ENCODE measurements around the gene MSMP. TPM values are rescaled to one million over a fixed set of nuclear protein-coding genes. Genes with fewer than 3 reads are reported as not detected.

The MSMP gene
- total and polyA plus RNA-seq, 2 donors (not counting 3 experiments of a cell fraction or from before 2014, with no cell fraction given), result 18.8 to 29.0 TPM

GRCh38 chr9:35723908-35724307, 30.2 kb downstream of the MSMP start:
- intact Hi-C loops (cut with micrococcal nuclease), result no loop called here
- Histone ChIP-seq H3K9ac (replicated peaks; ENCODE audit: extremely low read depth, insufficient read depth, low read length) (no peak overlapping the region), H3K4me3 (replicated peaks in 1 of 3; ENCODE audit: insufficient read depth in 1 of 3, low read depth in 1 of 3, low read length in 3 of 3) (no peak overlapping the region), H3K4me1 (ENCODE audit: control insufficient read depth, extremely low read depth, insufficient read depth, low read length) (peaks cover 25% of the 10 kb centered on the region), H3K36me3 (ENCODE audit: control insufficient read depth in 2 of 2, extremely low read depth in 1 of 2, insufficient read depth in 2 of 2, low read length in 2 of 2) (peaks cover 43 to 58% of the 10 kb centered on the region in 2 experiments), H3K9me1 (replicated peaks; ENCODE audit: control insufficient read depth, extremely low read depth, insufficient read depth, low read length) (no peaks in the 10 kb centered on the region), H3K27me3 (ENCODE audit: control insufficient read depth in 2 of 2, insufficient read depth in 2 of 2, low read length in 2 of 2) (no peaks in the 10 kb centered on the region), H3K79me2 (ENCODE audit: control insufficient read depth, insufficient read depth, low read length) (peaks cover 53% of the 10 kb centered on the region), H3K9me3 (replicated peaks; ENCODE audit: control insufficient read depth, insufficient read depth, low read length) (no peaks in the 10 kb centered on the region), H3K4me2 (ENCODE audit: insufficient read depth, low read length) (no peak overlapping the region), H4K20me1 (replicated peaks; ENCODE audit: control insufficient read depth, extremely low read depth, insufficient read depth, low read length) (no peaks in the 10 kb centered on the region), H2AFZ (ENCODE audit: low read depth, low read length) (no peak overlapping the region), H3K27ac (ENCODE audit: insufficient read depth, low read depth, low read length) (no peak overlapping the region)
- dilution Hi-C loops (cut with MboI; ENCODE audit: extremely low pct_ligation_motif_present, low sequenced_read_pairs), result no loop called here
- no peak for DNase-seq (ENCODE audit: low read depth, low spot score)
- no TSS peak for BruUV-seq (replicated peaks)
- CTCF ChIA-PET, result interaction anchor here (0.6 to 1.4 kb wide), 2 partner anchors 10 to 27 kb away, joined by 3 to 4 read pairs; no protein-coding TSS in a partner anchor
- POLR2A ChIA-PET, result no interaction called here
- FAIRE-seq, result no peak
- TF ChIP-seq CTCF (IDR thresholded peaks at IDR 0.05; ENCODE audit: extremely low read depth in 1 of 2, insufficient read depth in 1 of 2, low read depth in 1 of 2, low read length in 2 of 2), result no peak
- TF ChIP-seq POLR2A (IDR thresholded peaks at IDR 0.05; ENCODE audit: low read depth, low read length), result peak; percentile 33

- no peaks in the 10 kb centered on the region for H3K27me3 ChIP-seq (ENCODE audit: control insufficient read depth in 2 of 2, insufficient read depth in 2 of 2, low read length in 2 of 2)
- H3K36me3 ChIP-seq (ENCODE audit: control insufficient read depth in 2 of 2, extremely low read depth in 1 of 2, insufficient read depth in 2 of 2, low read length in 2 of 2), result peaks cover 43 to 62% of the 10 kb centered on the region in 2 experiments
- peaks cover 48% of the 10 kb centered on the region for H3K79me2 ChIP-seq (ENCODE audit: control insufficient read depth, insufficient read depth, low read length)
- no peaks in the 10 kb centered on the region for H3K9me3 ChIP-seq (replicated peaks; ENCODE audit: control insufficient read depth, insufficient read depth, low read length)
- no peak for TF ChIP-seq JUN (IDR thresholded peaks at IDR 0.05; ENCODE audit: borderline replicate concordance, insufficient read depth, insufficient read length, low read depth)
- no peak for TF ChIP-seq FOS (IDR thresholded peaks at IDR 0.05; ENCODE audit: borderline replicate concordance, insufficient read depth, low read length)
- no peak for TF ChIP-seq MYC (IDR thresholded peaks at IDR 0.05; ENCODE audit: low read depth, low read length)
- no peak for TF ChIP-seq MAX (IDR thresholded peaks at IDR 0.05; ENCODE audit: insufficient read depth, insufficient read length)
- no peak for TF ChIP-seq EZH2 (IDR thresholded peaks at IDR 0.05; ENCODE audit: borderline replicate concordance, low read depth, low read length, severe bottlenecking)
- no peak for TF ChIP-seq POLR2AphosphoS5 (IDR thresholded peaks at IDR 0.05; ENCODE audit: insufficient read depth, low read depth, low read length)
- TF ChIP-seq POLR2A (IDR thresholded peaks at IDR 0.05; ENCODE audit: low read depth, low read length), result no peak
- TF ChIP-seq CTCF (IDR thresholded peaks at IDR 0.05; ENCODE audit: extremely low read depth in 1 of 2, insufficient read depth in 1 of 2, low read depth in 1 of 2, low read length in 2 of 2), result no peak
- no peak for TF ChIP-seq GATA2 (IDR thresholded peaks at IDR 0.05; ENCODE audit: insufficient read depth, insufficient read length, low read depth, low read length)
- ChIA-PET POLR2A (no interaction called here), CTCF (interaction anchor here (0.6 to 1.4 kb wide), 2 partner anchors 10 to 27 kb away, joined by 3 to 4 read pairs; no protein-coding TSS in a partner anchor)
- DNase-seq (ENCODE audit: low read depth, low spot score) (no peak), FAIRE-seq (no peak)
- no peak overlapping the region for H3K9ac ChIP-seq (replicated peaks; ENCODE audit: extremely low read depth, insufficient read depth, low read length)
- H2AFZ ChIP-seq (ENCODE audit: low read depth, low read length), result no peak overlapping the region
- H3K4me1 ChIP-seq (ENCODE audit: control insufficient read depth, extremely low read depth, insufficient read depth, low read length), result peaks cover 20% of the 10 kb centered on the region
- no peak overlapping the region for H3K4me3 ChIP-seq (replicated peaks in 1 of 3; ENCODE audit: insufficient read depth in 1 of 3, low read depth in 1 of 3, low read length in 3 of 3)
- no peaks in the 10 kb centered on the region for H4K20me1 ChIP-seq (replicated peaks; ENCODE audit: control insufficient read depth, extremely low read depth, insufficient read depth, low read length)
- no peak overlapping the region for H3K4me2 ChIP-seq (ENCODE audit: insufficient read depth, low read length)
- intact Hi-C loops (cut with micrococcal nuclease) (no loop called here), dilution Hi-C loops (cut with MboI; ENCODE audit: extremely low pct_ligation_motif_present, low sequenced_read_pairs) (no loop called here)
- no TSS peak for BruUV-seq (replicated peaks)
- no peaks in the 10 kb centered on the region for H3K9me1 ChIP-seq (replicated peaks; ENCODE audit: control insufficient read depth, extremely low read depth, insufficient read depth, low read length)
- no peak overlapping the region for H3K27ac ChIP-seq (ENCODE audit: insufficient read depth, low read depth, low read length)
Observed at GRCh38 chr9:35723426-35723825, 30.6 kb downstream of the MSMP start.
